K562 (cell line): ENCODE results near the gene EGLN1. TPM values are rescaled to one million over a fixed set of nuclear protein-coding genes. Genes with fewer than 3 reads are reported as not detected.

ENCODE experiments used
- BCL6 ChIP-seq: fragments of 250-450 bp; sonication (Bioruptor Pico); IDR thresholded peaks from 2 replicates; pipeline ENCODE4 v1.4.0; 2020
- BRF1 ChIP-seq: IDR thresholded peaks from 3 replicates; pipeline ENCODE4 v1.6.1; 2011; ENCODE audit warnings: borderline replicate concordance, mild to moderate bottlenecking; ENCODE audit not compliant: insufficient read length; ENCODE audit errors: extremely low read depth
- CBFA2T3 ChIP-seq: fragments of 450-650 bp; IDR thresholded peaks from 2 replicates; pipeline ENCODE4 v1.6.1; 2017
- CBX1 ChIP-seq: sonication (generic); IDR thresholded peaks from 2 replicates; pipeline ENCODE4 v1.6.1; 2016; ENCODE audit warnings: antibody characterized with exemption, low read depth, mild to moderate bottlenecking
- CTBP1 ChIP-seq: fragments of 450-650 bp; IDR thresholded peaks from 2 replicates; pipeline ENCODE4 v1.6.1; 2016; ENCODE audit warnings: borderline replicate concordance
- EP400 ChIP-seq: fragments of 450-650 bp; IDR thresholded peaks from 2 replicates; pipeline ENCODE4 v1.6.1; 2017; ENCODE audit warnings: antibody characterized with exemption, mild to moderate bottlenecking, moderate library complexity
- FOXP1 ChIP-seq: sonication (generic); formaldehyde crosslinking; IDR thresholded peaks from 2 replicates; pipeline ENCODE4 v1.8.0; 2022; ENCODE audit warnings: mild to moderate bottlenecking, missing genetic modification reagents
- KAT7 ChIP-seq: sonication (generic); formaldehyde crosslinking; IDR thresholded peaks from 2 replicates; pipeline ENCODE4 v1.8.0; 2022; ENCODE audit warnings: missing genetic modification reagents, mild to moderate bottlenecking, borderline replicate concordance
- KDM1A ChIP-seq, 2 experiments: fragments of 450-650 bp; IDR thresholded peaks; 2 replicates each; pipeline ENCODE4 v1.6.1; 2016; ENCODE audit warnings: mild to moderate bottlenecking in 2 of 2
- MAZ ChIP-seq, 2 experiments: fragments of 450-650 bp in 1 of 2; sonication (generic) in 1 of 2; formaldehyde crosslinking; IDR thresholded peaks in 1 of 2; conservative IDR thresholded peaks in 1 of 2; 2 replicates each; pipeline versions ENCODE4 v1.4.0 to v1.5.0; 2020; ENCODE audit warnings: mild to moderate bottlenecking in 1 of 2, missing genetic modification reagents in 1 of 2
- MTA3 ChIP-seq: fragments of 450-650 bp; formaldehyde crosslinking; IDR thresholded peaks from 2 replicates; pipeline ENCODE4 v1.6.1; 2017; ENCODE audit warnings: mild to moderate bottlenecking, borderline replicate concordance
- NFE2L1 ChIP-seq: fragments of 450-650 bp; IDR thresholded peaks from 2 replicates; pipeline ENCODE4 v1.6.1; 2016; ENCODE audit warnings: missing genetic modification characterization, low read depth, mild to moderate bottlenecking, missing compliant biosample characterization, moderate library complexity, borderline replicate concordance
- SNRNP70 ChIP-seq: fragments of 200-400 bp; formaldehyde crosslinking; optimal IDR thresholded peaks from 2 replicates; pipeline ENCODE3; 2017; ENCODE audit warnings: low read depth, low read length
- TBP ChIP-seq: optimal IDR thresholded peaks from 2 replicates; pipeline ENCODE3; 2011; ENCODE audit warnings: low read depth, low read length, improper control_type of control experiment
- TGIF2 ChIP-seq: sonication (generic); formaldehyde crosslinking; IDR thresholded peaks from 2 replicates; pipeline ENCODE4 v1.8.1; 2022; ENCODE audit warnings: mild to moderate bottlenecking, missing genetic modification reagents, moderate library complexity
- THRAP3 ChIP-seq: fragments of 450-650 bp; IDR thresholded peaks from 2 replicates; pipeline ENCODE4 v1.6.1; 2016; ENCODE audit warnings: mild to moderate bottlenecking, inconsistent platforms, borderline replicate concordance
- ZNF140 ChIP-seq: fragments of 250-450 bp; sonication (Bioruptor Pico); IDR thresholded peaks from 2 replicates; pipeline ENCODE4 v1.8.0; 2021; ENCODE audit warnings: moderate library complexity, mild to moderate bottlenecking, inconsistent platforms
- ZNF311 ChIP-seq: fragments of 250-450 bp; sonication (Bioruptor Pico); IDR thresholded peaks from 2 replicates; pipeline ENCODE4 v1.4.0; 2020; ENCODE audit warnings: mild to moderate bottlenecking, moderate library complexity
- ZNF431 ChIP-seq: sonication (generic); formaldehyde crosslinking; IDR thresholded peaks from 2 replicates; pipeline ENCODE4 v1.8.0; 2022; ENCODE audit warnings: mild to moderate bottlenecking, missing genetic modification reagents
- ZNF445 ChIP-seq: fragments of 250-450 bp; sonication (Bioruptor Pico); IDR thresholded peaks from 2 replicates; pipeline ENCODE4 v1.4.0; 2020; ENCODE audit warnings: low read depth, mild to moderate bottlenecking, moderate library complexity
- ZSCAN29 ChIP-seq: fragments of 450-650 bp; IDR thresholded peaks from 2 replicates; pipeline ENCODE4 v1.6.1; 2017
- polyA plus RNA-seq, 8 experiments: library from polyadenylated mRNA; depleted of rRNA in 4 of 8; stranded (reverse) in 5 of 8; unstranded in 3 of 8; fragments of >200 nt; fragmentation: Nextera tagmentation in 2 of 8; fragmentation: Illumina TruSeq in 1 of 8; extraction: Ambion mirVana in 2 of 8; extraction: Trizol in 1 of 8; gene quantifications; 2 replicates each; pipeline versions ENCODE4 v1.2.1 to v1.2.3, GENCODE V29; 2011 to 2014; ENCODE audit warnings: inconsistent platforms in 1 of 8, missing spikeins in 1 of 8
- total RNA-seq, 7 experiments: library from RNA; depleted of rRNA in 6 of 7; stranded (reverse); fragments of >200 nt in 6 of 7; fragmentation: Illumina TruSeq in 2 of 7; extraction: Trizol in 2 of 7; gene quantifications; 2 replicates each; pipeline versions ENCODE4 v1.2.1 to v1.2.3, GENCODE V29; 2011 to 2021; ENCODE audit warnings: low replicate concordance in 1 of 7
- TF ChIP-seq, protein P1 (sequence below): fragments of 150-350 bp; conservative IDR thresholded peaks from 2 replicates; pipeline ENCODE4 v1.6.1; 2014; ENCODE audit warnings: low read length
- TF ChIP-seq, protein P2 (sequence below): fragments of 250-450 bp; sonication (Bioruptor Pico); IDR thresholded peaks from 2 replicates; pipeline ENCODE4 v1.5.0; 2022; ENCODE audit warnings: mild to moderate bottlenecking
- TF ChIP-seq, protein P3 (sequence below): fragments of 250-450 bp; sonication (Bioruptor Pico); IDR thresholded peaks from 2 replicates; pipeline ENCODE4 v1.5.1; 2021; ENCODE audit warnings: mild to moderate bottlenecking

EGLN1 gene
- total and polyA plus RNA-seq, 9 of the 15 experiments (the other 6 are each of a cell fraction or from before 2014, with no cell fraction given), result 5.2 to 54.3 (median 24.6) TPM

DNA sequence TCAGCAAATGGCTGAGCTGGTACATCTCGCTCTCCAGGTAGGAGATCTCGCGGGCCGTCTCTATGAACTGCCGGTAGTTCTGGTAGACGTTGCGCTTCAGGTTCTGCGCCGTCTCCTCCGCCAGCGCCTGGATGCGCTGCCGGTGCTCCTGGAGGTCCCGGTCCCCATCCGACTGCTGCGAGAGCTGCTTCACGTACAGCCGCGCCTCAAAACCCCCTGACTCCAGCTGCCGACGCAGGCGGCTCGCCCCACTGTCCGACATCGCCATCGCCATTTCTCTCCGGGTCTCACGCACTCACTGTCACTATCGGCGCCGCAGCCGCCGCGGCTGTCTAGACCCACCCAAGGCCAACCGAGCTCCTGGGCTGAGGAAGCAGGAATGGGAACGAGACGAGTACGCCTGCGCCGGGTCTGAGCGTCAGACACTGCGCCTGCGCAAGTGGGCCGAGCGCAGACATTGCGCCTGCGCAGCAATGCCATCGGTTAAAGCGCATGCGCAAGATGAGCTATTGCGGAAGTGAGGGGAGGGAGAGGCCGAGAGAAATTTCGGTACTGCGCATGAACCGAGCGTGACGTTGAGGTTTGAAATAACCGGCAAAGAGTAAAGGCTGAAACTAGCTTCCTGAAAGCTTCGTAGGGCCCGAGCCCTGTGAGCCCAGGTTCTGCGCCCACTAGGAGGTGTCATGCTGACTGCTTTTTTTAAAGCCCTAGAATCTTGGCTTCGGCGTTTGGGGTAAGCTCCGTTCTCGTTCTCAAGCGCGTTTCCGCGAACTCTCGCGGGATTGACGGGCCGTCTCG is 84.4 kb downstream of the EGLN1 start, which contains the start of gene EXOC8 (continued):
- TF ChIP-seq BRF1, result no peak
- no peak for TF ChIP-seq KDM1A (IDR thresholded peaks at IDR 0.05)
- peak; percentile 61 for TF ChIP-seq TBP
- TF ChIP-seq CBX1, result no peak
- TF ChIP-seq ZNF140, result no peak
- no peak for TF ChIP-seq ZSCAN29
- TF ChIP-seq CTBP1, result peak; percentile 70
- peak; percentile 73; the same call in 1 of the 2 replicates for TF ChIP-seq MTA3
- no peak for TF ChIP-seq TGIF2 (CRISPR knock-in tag)
- no peak for TF ChIP-seq NFE2L1
- TF ChIP-seq, protein P1, sequence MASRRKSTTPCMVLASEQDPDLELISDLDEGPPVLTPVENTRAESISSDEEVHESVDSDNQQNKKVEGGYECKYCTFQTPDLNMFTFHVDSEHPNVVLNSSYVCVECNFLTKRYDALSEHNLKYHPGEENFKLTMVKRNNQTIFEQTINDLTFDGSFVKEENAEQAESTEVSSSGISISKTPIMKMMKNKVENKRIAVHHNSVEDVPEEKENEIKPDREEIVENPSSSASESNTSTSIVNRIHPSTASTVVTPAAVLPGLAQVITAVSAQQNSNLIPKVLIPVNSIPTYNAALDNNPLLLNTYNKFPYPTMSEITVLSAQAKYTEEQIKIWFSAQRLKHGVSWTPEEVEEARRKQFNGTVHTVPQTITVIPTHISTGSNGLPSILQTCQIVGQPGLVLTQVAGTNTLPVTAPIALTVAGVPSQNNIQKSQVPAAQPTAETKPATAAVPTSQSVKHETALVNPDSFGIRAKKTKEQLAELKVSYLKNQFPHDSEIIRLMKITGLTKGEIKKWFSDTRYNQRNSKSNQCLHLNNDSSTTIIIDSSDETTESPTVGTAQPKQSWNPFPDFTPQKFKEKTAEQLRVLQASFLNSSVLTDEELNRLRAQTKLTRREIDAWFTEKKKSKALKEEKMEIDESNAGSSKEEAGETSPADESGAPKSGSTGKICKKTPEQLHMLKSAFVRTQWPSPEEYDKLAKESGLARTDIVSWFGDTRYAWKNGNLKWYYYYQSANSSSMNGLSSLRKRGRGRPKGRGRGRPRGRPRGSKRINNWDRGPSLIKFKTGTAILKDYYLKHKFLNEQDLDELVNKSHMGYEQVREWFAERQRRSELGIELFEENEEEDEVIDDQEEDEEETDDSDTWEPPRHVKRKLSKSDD, result peak; percentile 92; the same call in 1 of the 2 replicates
- no peak for TF ChIP-seq ZNF431 (CRISPR knock-in tag)
- no peak for TF ChIP-seq KAT7 (CRISPR knock-in tag)
- TF ChIP-seq ZNF445 (CRISPR knock-in tag), result no peak
- peak; percentile 53 to 92 for TF ChIP-seq MAZ (CRISPR knock-in tag; conservative IDR thresholded peaks at IDR 0.05 in 1 of 2, IDR thresholded peaks at IDR 0.05 in 1 of 2)
- TF ChIP-seq, protein P2, sequence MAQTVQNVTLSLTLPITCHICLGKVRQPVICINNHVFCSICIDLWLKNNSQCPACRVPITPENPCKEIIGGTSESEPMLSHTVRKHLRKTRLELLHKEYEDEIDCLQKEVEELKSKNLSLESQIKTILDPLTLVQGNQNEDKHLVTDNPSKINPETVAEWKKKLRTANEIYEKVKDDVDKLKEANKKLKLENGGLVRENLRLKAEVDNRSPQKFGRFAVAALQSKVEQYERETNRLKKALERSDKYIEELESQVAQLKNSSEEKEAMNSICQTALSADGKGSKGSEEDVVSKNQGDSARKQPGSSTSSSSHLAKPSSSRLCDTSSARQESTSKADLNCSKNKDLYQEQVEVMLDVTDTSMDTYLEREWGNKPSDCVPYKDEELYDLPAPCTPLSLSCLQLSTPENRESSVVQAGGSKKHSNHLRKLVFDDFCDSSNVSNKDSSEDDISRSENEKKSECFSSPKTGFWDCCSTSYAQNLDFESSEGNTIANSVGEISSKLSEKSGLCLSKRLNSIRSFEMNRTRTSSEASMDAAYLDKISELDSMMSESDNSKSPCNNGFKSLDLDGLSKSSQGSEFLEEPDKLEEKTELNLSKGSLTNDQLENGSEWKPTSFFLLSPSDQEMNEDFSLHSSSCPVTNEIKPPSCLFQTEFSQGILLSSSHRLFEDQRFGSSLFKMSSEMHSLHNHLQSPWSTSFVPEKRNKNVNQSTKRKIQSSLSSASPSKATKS (CRISPR knock-in tag), result no peak
- no peak for TF ChIP-seq THRAP3
- TF ChIP-seq BCL6 (CRISPR knock-in tag), result peak; percentile 23; the same call in 1 of the 2 replicates
- TF ChIP-seq, protein P3, sequence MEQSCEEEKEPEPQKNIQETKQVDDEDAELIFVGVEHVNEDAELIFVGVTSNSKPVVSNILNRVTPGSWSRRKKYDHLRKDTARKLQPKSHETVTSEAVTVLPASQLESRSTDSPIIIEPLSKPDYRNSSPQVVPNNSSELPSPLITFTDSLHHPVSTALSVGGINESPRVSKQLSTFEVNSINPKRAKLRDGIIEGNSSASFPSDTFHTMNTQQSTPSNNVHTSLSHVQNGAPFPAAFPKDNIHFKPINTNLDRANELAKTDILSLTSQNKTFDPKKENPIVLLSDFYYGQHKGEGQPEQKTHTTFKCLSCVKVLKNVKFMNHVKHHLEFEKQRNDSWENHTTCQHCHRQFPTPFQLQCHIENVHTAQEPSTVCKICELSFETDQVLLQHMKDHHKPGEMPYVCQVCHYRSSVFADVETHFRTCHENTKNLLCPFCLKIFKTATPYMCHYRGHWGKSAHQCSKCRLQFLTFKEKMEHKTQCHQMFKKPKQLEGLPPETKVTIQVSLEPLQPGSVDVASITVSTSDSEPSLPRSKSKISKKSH (CRISPR knock-in tag), result no peak
- TF ChIP-seq FOXP1, result peak; percentile 77; the same call in 1 of the 2 replicates
- no peak for TF ChIP-seq SNRNP70
- no peak for TF ChIP-seq CBFA2T3
- peak; percentile 87 for TF ChIP-seq EP400
- no peak for TF ChIP-seq ZNF311
